ENCODE results near the gene LTB. TPM values are rescaled to one million over a fixed set of nuclear protein-coding genes. Genes with fewer than 3 reads are reported as not detected.

LTB gene
- total and polyA plus RNA-seq, 2 of the 13 experiments (the other 11 are each of a cell fraction or from before 2014, with no cell fraction given) = 0.09 to 0.22 TPM

- TF ChIP-seq, protein P1, sequence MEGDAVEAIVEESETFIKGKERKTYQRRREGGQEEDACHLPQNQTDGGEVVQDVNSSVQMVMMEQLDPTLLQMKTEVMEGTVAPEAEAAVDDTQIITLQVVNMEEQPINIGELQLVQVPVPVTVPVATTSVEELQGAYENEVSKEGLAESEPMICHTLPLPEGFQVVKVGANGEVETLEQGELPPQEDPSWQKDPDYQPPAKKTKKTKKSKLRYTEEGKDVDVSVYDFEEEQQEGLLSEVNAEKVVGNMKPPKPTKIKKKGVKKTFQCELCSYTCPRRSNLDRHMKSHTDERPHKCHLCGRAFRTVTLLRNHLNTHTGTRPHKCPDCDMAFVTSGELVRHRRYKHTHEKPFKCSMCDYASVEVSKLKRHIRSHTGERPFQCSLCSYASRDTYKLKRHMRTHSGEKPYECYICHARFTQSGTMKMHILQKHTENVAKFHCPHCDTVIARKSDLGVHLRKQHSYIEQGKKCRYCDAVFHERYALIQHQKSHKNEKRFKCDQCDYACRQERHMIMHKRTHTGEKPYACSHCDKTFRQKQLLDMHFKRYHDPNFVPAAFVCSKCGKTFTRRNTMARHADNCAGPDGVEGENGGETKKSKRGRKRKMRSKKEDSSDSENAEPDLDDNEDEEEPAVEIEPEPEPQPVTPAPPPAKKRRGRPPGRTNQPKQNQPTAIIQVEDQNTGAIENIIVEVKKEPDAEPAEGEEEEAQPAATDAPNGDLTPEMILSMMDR (CRISPR knock-in tag; IDR thresholded peaks at IDR 0.05) = peak; percentile 68
- TF ChIP-seq SMAD1 (CRISPR knock-in tag; IDR thresholded peaks at IDR 0.05; ENCODE audit: borderline replicate concordance, low read depth) (no peak), ZNF274 (CRISPR knock-in tag; IDR thresholded peaks at IDR 0.05) (no peak), KLF11 (CRISPR knock-in tag; IDR thresholded peaks at IDR 0.05) (no peak), ZNF556 (CRISPR knock-in tag; IDR thresholded peaks at IDR 0.05; ENCODE audit: borderline replicate concordance) (no peak), BRD4 (CRISPR knock-in tag; IDR thresholded peaks at IDR 0.05) (no peak), KLF16 (CRISPR knock-in tag; IDR thresholded peaks at IDR 0.05) (0 out of 4 replicates have a peak, but pooled peaks of 1 of the 2 experiments have one; percentile 27), NFIB (CRISPR knock-in tag; IDR thresholded peaks at IDR 0.05; ENCODE audit: borderline replicate concordance) (no peak), TEAD3 (CRISPR knock-in tag; optimal IDR thresholded peaks at IDR 0.05; ENCODE audit: borderline replicate concordance) (peak; percentile 31), CHD2 (IDR thresholded peaks at IDR 0.05; ENCODE audit: low read depth, low read length) (no peak)
These were observed 14.8 kb upstream of the LTB start (continued) for GRCh38 chr6:31597006-31597405.

- Histone ChIP-seq H3K79me2 (ENCODE audit: insufficient read depth, low read length) (no peaks in the 10 kb centered on the region), H3K36me3 (replicated peaks in 1 of 2; ENCODE audit: control insufficient read depth in 1 of 2, insufficient read depth in 2 of 2, low read length in 2 of 2) (no peaks in the 10 kb centered on the region), H3K27me3 (ENCODE audit: control insufficient read depth in 1 of 2, insufficient read depth in 2 of 2, low read length in 2 of 2) (peaks cover 7 to 22% of the 10 kb centered on the region in 2 experiments; a peak in 4 of 5 replicates), H3K9ac (ENCODE audit: insufficient read depth, low read depth, low read length) (no peak overlapping the region), H3K4me2 (ENCODE audit: low read depth, low read length) (no peak overlapping the region), H3K4me1 (ENCODE audit: insufficient read depth, low read length) (no peaks in the 10 kb centered on the region), H3K4me3 (replicated peaks in 1 of 3; ENCODE audit: insufficient read depth in 1 of 3, low read depth in 2 of 3, low read length in 3 of 3) (no peak overlapping the region), H4K20me1 (ENCODE audit: insufficient read depth, low read length) (no peaks in the 10 kb centered on the region), H3K9me3 (ENCODE audit: low read length) (no peaks in the 10 kb centered on the region), H3K27ac (ENCODE audit: extremely low read length, insufficient read depth, low read length) (no peak overlapping the region), H2AFZ (ENCODE audit: low read length) (no peak overlapping the region)
- POLR2A ChIA-PET = interaction anchor here (1.4 kb wide), 1 partner anchor 50 kb away, joined by 3 read pairs; no protein-coding TSS in a partner anchor
- 64% methylated on average over 7 of the region's 7 CpGs for WGBS (ENCODE audit: low lambda C conversion rate)
- BruUV-seq (replicated peaks) = no TSS peak
- ATAC-seq (no peak), FAIRE-seq (no peak), DNase-seq (ENCODE audit: low spot score) (no peak)
- in situ Hi-C loops (cut with HindIII; ENCODE audit: extremely low pct_ligation_motif_present, low pct_unique_long_range_greater_than_20kb) = no loop called here
- CTCF ChIA-PET (ENCODE audit: low intra/inter-chr PET ratio, low total read pairs) = no interaction called here
- intact Hi-C loops (cut with micrococcal nuclease; ENCODE audit: unreplicated experiment) = loop anchor here (5.0 kb wide), 1 partner anchor 275 kb away; no protein-coding TSS in a partner anchor
- TF ChIP-seq ZNF251 (CRISPR knock-in tag; IDR thresholded peaks at IDR 0.05) (no peak), ZNF816 (CRISPR knock-in tag; IDR thresholded peaks at IDR 0.05; ENCODE audit: borderline replicate concordance) (no peak), ZBTB1 (CRISPR knock-in tag; IDR thresholded peaks at IDR 0.05; ENCODE audit: borderline replicate concordance) (no peak), SIN3B (IDR thresholded peaks at IDR 0.05; ENCODE audit: low read length) (no peak), CEBPB (IDR thresholded peaks at IDR 0.05; ENCODE audit: borderline replicate concordance, low read depth, low read length) (no peak), ZNF574 (CRISPR knock-in tag; IDR thresholded peaks at IDR 0.05) (no peak), ZNF567 (CRISPR knock-in tag; IDR thresholded peaks at IDR 0.05; ENCODE audit: borderline replicate concordance) (no peak), SNAI1 (CRISPR knock-in tag; IDR thresholded peaks at IDR 0.05; ENCODE audit: borderline replicate concordance) (no peak)
- TF ChIP-seq, protein P2, sequence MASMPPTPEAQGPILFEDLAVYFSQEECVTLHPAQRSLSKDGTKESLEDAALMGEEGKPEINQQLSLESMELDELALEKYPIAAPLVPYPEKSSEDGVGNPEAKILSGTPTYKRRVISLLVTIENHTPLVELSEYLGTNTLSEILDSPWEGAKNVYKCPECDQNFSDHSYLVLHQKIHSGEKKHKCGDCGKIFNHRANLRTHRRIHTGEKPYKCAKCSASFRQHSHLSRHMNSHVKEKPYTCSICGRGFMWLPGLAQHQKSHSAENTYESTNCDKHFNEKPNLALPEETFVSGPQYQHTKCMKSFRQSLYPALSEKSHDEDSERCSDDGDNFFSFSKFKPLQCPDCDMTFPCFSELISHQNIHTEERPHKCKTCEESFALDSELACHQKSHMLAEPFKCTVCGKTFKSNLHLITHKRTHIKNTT (CRISPR knock-in tag; IDR thresholded peaks at IDR 0.05) = no peak
These were observed 10.2 kb upstream of the LTB start for GRCh38 chr6:31592396-31592771.
